Dedifferentiated amniotic fluid mesenchymal stem cell (primary cell): ENCODE measurements around the gene SH3RF2.
"Not testable (repeated sequence)": the region's sequence is repeated elsewhere in the genome, so short reads cannot be mapped to it uniquely, and the experiment has no call there.

Source experiments
- DNase-seq: peaks from one replicate; pipeline ENCODE4 v3.0.0-alpha.2; 2016; ENCODE audit errors: extremely low spot score

Gene SH3RF2

GRCh38 chr5:146006470-146007190 lies 70.3 kb downstream of the SH3RF2 start:
- DNase-seq, result no peak

- DNase-seq, result no peak
These were observed 70.9 kb downstream of the SH3RF2 start for GRCh38 chr5:146007270-146007669.

GRCh38 chr5:146007989-146008388 lies 71.6 kb downstream of the SH3RF2 start:
- DNase-seq, result no peak

- DNase-seq, result no peak
These were observed 72.6 kb downstream of the SH3RF2 start for GRCh38 chr5:146009020-146009419.

- DNase-seq, result not testable (repeated sequence)
These were observed 74.1 kb downstream of the SH3RF2 start for GRCh38 chr5:146010447-146010846.

GRCh38 chr5:146013761-146014160 lies 77.4 kb downstream of the SH3RF2 start:
- DNase-seq, result no peak

- no peak for DNase-seq
These were observed 78.6 kb downstream of the SH3RF2 start for GRCh38 chr5:146015001-146015400.

GRCh38 chr5:146016764-146017484 lies 80.5 kb downstream of the SH3RF2 start:
- no peak for DNase-seq

- no peak for DNase-seq
These were observed 82.4 kb downstream of the SH3RF2 start for GRCh38 chr5:146018514-146019375.

- no peak for DNase-seq
These were observed 83.7 kb downstream of the SH3RF2 start for GRCh38 chr5:146020100-146020499.

- no peak for DNase-seq
These were observed 87.7 kb downstream of the SH3RF2 start for GRCh38 chr5:146024034-146024433.

- DNase-seq, result no peak
These were observed 88.8 kb downstream of the SH3RF2 start for GRCh38 chr5:146025114-146025680.

- no peak for DNase-seq
These were observed 89.3 kb downstream of the SH3RF2 start for GRCh38 chr5:146025681-146026080.

GRCh38 chr5:146026307-146027010 lies 90.1 kb downstream of the SH3RF2 start:
- DNase-seq, result no peak

GRCh38 chr5:146027751-146028150 lies 91.4 kb downstream of the SH3RF2 start:
- no peak for DNase-seq

- no peak for DNase-seq
These were observed 96.5 kb downstream of the SH3RF2 start for GRCh38 chr5:146032911-146033310.

- DNase-seq, result no peak
These were observed 97.7 kb downstream of the SH3RF2 start for GRCh38 chr5:146034127-146034526.

GRCh38 chr5:146034605-146035004 lies 98.2 kb downstream of the SH3RF2 start:
- DNase-seq, result no peak

- DNase-seq, result no peak
These were observed 103.0 kb downstream of the SH3RF2 start for GRCh38 chr5:146039420-146039819.

- no peak for DNase-seq
These were observed 104.1 kb downstream of the SH3RF2 start for GRCh38 chr5:146040527-146040926.

- DNase-seq, result no peak
These were observed 104.9 kb downstream of the SH3RF2 start for GRCh38 chr5:146041180-146041789.
